DOHH2 (cell line): Measurements from ENCODE around the gene FAM184B.

Experiments
- H3F3A ChIP-seq: fragments of 200-600 bp; sonication (generic), shearing (Covaris generic); 2 replicates; pipeline ENCODE4 v1.6.0; 2016; ENCODE audit warnings: antibody characterized with exemption, mild to moderate bottlenecking; ENCODE audit not compliant: control insufficient read depth, insufficient read depth
- H3K27ac ChIP-seq: fragments of 200-600 bp; sonication (generic); 2 replicates; pipeline ENCODE4 v1.5.1; 2014; ENCODE audit warnings: low read depth, mild to moderate bottlenecking, low read length, moderate library complexity
- H3K27me3 ChIP-seq: fragments of 200-600 bp; sonication (generic); 2 replicates; pipeline ENCODE4 v1.6.1; 2014; ENCODE audit warnings: mild to moderate bottlenecking, low read length, mixed read lengths; ENCODE audit not compliant: control insufficient read depth
- H3K36me3 ChIP-seq: fragments of 200-600 bp; sonication (generic); 2 replicates; pipeline ENCODE4 v1.6.1; 2014; ENCODE audit warnings: mild to moderate bottlenecking, low read length, moderate library complexity, mixed read lengths; ENCODE audit not compliant: control insufficient read depth
- H3K4me1 ChIP-seq: fragments of 200-600 bp; sonication (generic); 2 replicates; pipeline ENCODE4 v1.6.1; 2014; ENCODE audit warnings: mild to moderate bottlenecking, low read length, mixed read lengths; ENCODE audit not compliant: control insufficient read depth
- H3K4me2 ChIP-seq: fragments of 200-600 bp; sonication (generic); 2 replicates; pipeline ENCODE4 v1.6.0; 2014; ENCODE audit warnings: mild to moderate bottlenecking, low read length, moderate library complexity
- H3K4me3 ChIP-seq: fragments of 200-600 bp; sonication (generic); 2 replicates; pipeline ENCODE4 v1.5.1; 2014; ENCODE audit warnings: mild to moderate bottlenecking, low read length, mixed read lengths
- H3K79me2 ChIP-seq: fragments of 200-600 bp; sonication (generic); 2 replicates; pipeline ENCODE4 v1.6.1; 2014; ENCODE audit warnings: mild to moderate bottlenecking, low read length, mixed read lengths; ENCODE audit not compliant: control insufficient read depth
- H3K9me2 ChIP-seq: fragments of 200-600 bp; sonication (generic); replicated peaks from 2 replicates; pipeline ENCODE4 v1.6.1; 2014; ENCODE audit warnings: mild to moderate bottlenecking, low read length, mixed read lengths; ENCODE audit not compliant: control insufficient read depth
- H3K9me3 ChIP-seq: fragments of 200-600 bp; sonication (generic); 2 replicates; pipeline ENCODE4 v1.6.1; 2014; ENCODE audit warnings: antibody characterized with exemption, low read length, mixed read lengths; ENCODE audit not compliant: control insufficient read depth, insufficient read depth
- H4K20me1 ChIP-seq: fragments of 200-600 bp; sonication (generic); 2 replicates; pipeline ENCODE4 v1.6.0; 2014; ENCODE audit warnings: low read depth, mild to moderate bottlenecking, antibody characterized with exemption, low read length, moderate library complexity; ENCODE audit not compliant: control insufficient read depth, insufficient read depth
- EZH2phosphoT487 ChIP-seq: fragments of 200-600 bp; sonication (generic); IDR thresholded peaks from 2 replicates; pipeline ENCODE4 v1.6.1; 2017; ENCODE audit warnings: borderline replicate concordance, mild to moderate bottlenecking, antibody characterized with exemption, low read length, moderate library complexity, mixed read lengths
- TF ChIP-seq, protein P1 (sequence below): fragments of 200-600 bp; sonication (generic); IDR thresholded peaks from one replicate; pipeline ENCODE4 v1.5.1; 2014; ENCODE audit warnings: antibody characterized with exemption, mild to moderate bottlenecking, low read depth, low read length; ENCODE audit not compliant: poor library complexity, severe bottlenecking

Gene FAM184B

DNA sequence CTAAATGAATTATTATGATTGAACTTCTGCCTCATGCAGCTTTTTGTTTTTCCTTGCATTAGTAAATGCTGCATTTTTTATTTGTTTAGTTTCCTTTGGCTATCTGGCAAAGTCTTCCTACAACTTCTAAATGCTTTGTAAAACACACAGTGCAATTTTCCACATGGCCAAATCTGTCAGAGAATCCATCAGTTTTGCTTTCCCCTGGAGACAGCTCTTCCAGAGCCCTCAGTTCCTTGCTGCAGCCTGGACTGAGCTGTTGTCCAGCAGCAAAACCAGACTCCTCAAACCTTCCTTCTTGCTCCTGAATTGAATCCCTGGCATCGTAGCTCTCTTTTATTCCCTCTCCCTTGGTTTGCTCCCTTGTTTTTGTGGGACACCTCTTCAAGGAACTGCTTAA lies 124.3 kb downstream of the FAM184B start:
- Histone ChIP-seq H3K27ac (no peak overlapping the region), H4K20me1 (no peaks in the 10 kb centered on the region), H3K79me2 (no peaks in the 10 kb centered on the region), H3K4me1 (no peaks in the 10 kb centered on the region), H3K4me3 (no peak overlapping the region), H3K9me3 (no peaks in the 10 kb centered on the region), H3F3A (no peaks in the 10 kb centered on the region), H3K9me2 (no peaks in the 10 kb centered on the region), H3K4me2 (no peak overlapping the region), H3K27me3 (peaks cover 30% of the 10 kb centered on the region), H3K36me3 (no peaks in the 10 kb centered on the region)
- TF ChIP-seq, protein P1, sequence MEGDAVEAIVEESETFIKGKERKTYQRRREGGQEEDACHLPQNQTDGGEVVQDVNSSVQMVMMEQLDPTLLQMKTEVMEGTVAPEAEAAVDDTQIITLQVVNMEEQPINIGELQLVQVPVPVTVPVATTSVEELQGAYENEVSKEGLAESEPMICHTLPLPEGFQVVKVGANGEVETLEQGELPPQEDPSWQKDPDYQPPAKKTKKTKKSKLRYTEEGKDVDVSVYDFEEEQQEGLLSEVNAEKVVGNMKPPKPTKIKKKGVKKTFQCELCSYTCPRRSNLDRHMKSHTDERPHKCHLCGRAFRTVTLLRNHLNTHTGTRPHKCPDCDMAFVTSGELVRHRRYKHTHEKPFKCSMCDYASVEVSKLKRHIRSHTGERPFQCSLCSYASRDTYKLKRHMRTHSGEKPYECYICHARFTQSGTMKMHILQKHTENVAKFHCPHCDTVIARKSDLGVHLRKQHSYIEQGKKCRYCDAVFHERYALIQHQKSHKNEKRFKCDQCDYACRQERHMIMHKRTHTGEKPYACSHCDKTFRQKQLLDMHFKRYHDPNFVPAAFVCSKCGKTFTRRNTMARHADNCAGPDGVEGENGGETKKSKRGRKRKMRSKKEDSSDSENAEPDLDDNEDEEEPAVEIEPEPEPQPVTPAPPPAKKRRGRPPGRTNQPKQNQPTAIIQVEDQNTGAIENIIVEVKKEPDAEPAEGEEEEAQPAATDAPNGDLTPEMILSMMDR: no peak
- TF ChIP-seq EZH2phosphoT487: no peak

DNA sequence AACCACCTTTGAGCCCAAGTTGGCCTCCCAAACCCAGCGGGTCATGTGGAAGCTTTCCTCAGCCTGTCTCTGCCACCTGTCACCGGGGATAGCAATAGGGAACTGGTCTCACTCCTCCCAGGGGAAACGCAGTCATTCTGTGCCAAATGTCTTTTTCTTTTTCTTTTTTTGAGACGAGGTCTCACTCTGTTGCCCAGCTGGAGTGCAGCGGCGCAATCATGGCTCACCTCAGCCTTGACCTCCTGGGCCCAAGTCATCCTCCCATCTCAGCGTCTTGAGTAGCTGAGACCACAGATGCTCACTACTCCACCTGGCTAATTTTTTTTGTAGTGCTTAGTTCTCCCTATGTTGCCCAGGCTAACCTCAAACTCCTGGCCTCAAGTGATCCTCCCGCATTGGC lies 126.7 kb downstream of the FAM184B start:
- Histone ChIP-seq H4K20me1 (no peaks in the 10 kb centered on the region), H3K27me3 (peaks cover 28% of the 10 kb centered on the region), H3K9me3 (no peaks in the 10 kb centered on the region), H3K36me3 (no peaks in the 10 kb centered on the region), H3K9me2 (no peaks in the 10 kb centered on the region), H3K4me1 (no peaks in the 10 kb centered on the region), H3K79me2 (no peaks in the 10 kb centered on the region), H3K27ac (no peak overlapping the region), H3K4me2 (no peak overlapping the region), H3K4me3 (no peak overlapping the region), H3F3A (no peaks in the 10 kb centered on the region)
- no peak for TF ChIP-seq EZH2phosphoT487
- TF ChIP-seq, protein P1: no peak

GRCh38 chr4:17650406-17650805 lies 131.0 kb downstream of the FAM184B start:
- TF ChIP-seq, protein P1: no peak
- TF ChIP-seq EZH2phosphoT487: no peak
- no peak overlapping the region for H3K4me2 ChIP-seq

More at GRCh38 chr4:17650406-17650805, 131.0 kb downstream of the FAM184B start:
- Histone ChIP-seq H3K4me1 (no peaks in the 10 kb centered on the region), H3K4me3 (no peak overlapping the region), H3F3A (no peaks in the 10 kb centered on the region), H3K79me2 (no peaks in the 10 kb centered on the region), H3K9me2 (no peaks in the 10 kb centered on the region), H3K27me3 (peaks cover 12% of the 10 kb centered on the region), H3K9me3 (no peaks in the 10 kb centered on the region), H4K20me1 (no peaks in the 10 kb centered on the region), H3K27ac (no peak overlapping the region), H3K36me3 (no peaks in the 10 kb centered on the region)
